A673 (cell line): ENCODE measurements around the gene YJEFN3. TPM values are rescaled to one million over a fixed set of nuclear protein-coding genes. Genes with fewer than 3 reads are reported as not detected.

Experiments used
- BruUV-seq: library from RNA; stranded (reverse); fragments of 400-500 nt; replicated peaks from 2 replicates; lab custom pipeline; 2021; lab: Mats Ljungman, UMichigan
- CTCF ChIA-PET: fragments of 300-600 bp; sonication (Branson Sonifier 250); formaldehyde crosslinking; loops from one replicate; lab custom pipeline; 2022; ENCODE audit warnings: antibody characterized with exemption; lab: Charles Lee
- POLR2A ChIA-PET: fragments of 300-600 bp; sonication (Branson Sonifier 250); formaldehyde crosslinking; loops from one replicate; lab custom pipeline; 2022; ENCODE audit warnings: antibody characterized with exemption; ENCODE audit not compliant: low non-redundant PET; lab: Charles Lee
- DNase-seq: peaks from one replicate; pipeline ENCODE4 v3.0.0-alpha.2; 2015; ENCODE audit warnings: low spot score
- H3K27ac ChIP-seq: fragments of 200-600 bp; sonication (generic); 2 replicates; pipeline ENCODE4 v1.5.1; 2016; ENCODE audit warnings: mixed run types, low read depth, mild to moderate bottlenecking, mixed read lengths, antibody characterized with exemption, low read length; ENCODE audit not compliant: poor library complexity, severe bottlenecking
- H3K27me3 ChIP-seq: fragments of 200-600 bp; sonication (generic); replicated peaks from 2 replicates; pipeline ENCODE4 v1.6.1; 2017; ENCODE audit warnings: mixed run types, low read depth, mild to moderate bottlenecking, mixed read lengths, antibody characterized with exemption, low read length; ENCODE audit not compliant: insufficient read depth, poor library complexity
- H3K36me3 ChIP-seq: fragments of 200-600 bp; sonication (generic); 2 replicates; pipeline ENCODE4 v1.6.1; 2016; ENCODE audit warnings: mixed run types, mild to moderate bottlenecking, mixed read lengths, antibody characterized with exemption, low read length; ENCODE audit not compliant: insufficient read depth, poor library complexity, severe bottlenecking
- H3K4me1 ChIP-seq: fragments of 200-600 bp; sonication (generic); 2 replicates; pipeline ENCODE4 v1.6.1; 2017; ENCODE audit warnings: mixed run types, mild to moderate bottlenecking, mixed read lengths, antibody characterized with exemption, low read length; ENCODE audit not compliant: insufficient read depth, poor library complexity, severe bottlenecking
- H3K4me3 ChIP-seq: fragments of 200-600 bp; sonication (generic); 2 replicates; pipeline ENCODE4 v1.5.1; 2016; ENCODE audit warnings: low read depth, mixed run types, mild to moderate bottlenecking, mixed read lengths, low read length; ENCODE audit not compliant: poor library complexity, severe bottlenecking
- H3K9me3 ChIP-seq: fragments of 200-600 bp; sonication (generic); 2 replicates; pipeline ENCODE4 v1.6.1; 2016; ENCODE audit warnings: mixed run types, low read depth, mild to moderate bottlenecking, mixed read lengths, antibody characterized with exemption, low read length; ENCODE audit not compliant: poor library complexity, severe bottlenecking
- EZH2 ChIP-seq: fragments of 200-600 bp; sonication (generic); IDR thresholded peaks from 2 replicates; pipeline ENCODE4 v1.6.1; 2017; ENCODE audit warnings: borderline replicate concordance, low read depth, mild to moderate bottlenecking, mixed read lengths, antibody characterized with exemption, low read length; ENCODE audit not compliant: poor library complexity, severe bottlenecking
- intact Hi-C: fragments of 100-400 bp; cut with micrococcal nuclease; formaldehyde crosslinking; loops from one replicate; pipeline ENCODE4 v1.10.0; 2022; ENCODE audit not compliant: unreplicated experiment
- total RNA-seq: library from RNA; stranded (reverse); gene quantifications from 2 replicates; pipeline ENCODE4 v1.2.3, GENCODE V29; 2021
- TF ChIP-seq, protein P1 (sequence below): fragments of 300-800, 200-600 bp; sonication (generic); conservative IDR thresholded peaks from 2 replicates; pipeline ENCODE4 v1.5.1; 2017; ENCODE audit warnings: low read depth, mild to moderate bottlenecking, antibody characterized with exemption, low read length, moderate library complexity, mixed read lengths

Gene YJEFN3
- total RNA-seq, 1 experiment from 2014 or later = 8.6 TPM

DNA sequence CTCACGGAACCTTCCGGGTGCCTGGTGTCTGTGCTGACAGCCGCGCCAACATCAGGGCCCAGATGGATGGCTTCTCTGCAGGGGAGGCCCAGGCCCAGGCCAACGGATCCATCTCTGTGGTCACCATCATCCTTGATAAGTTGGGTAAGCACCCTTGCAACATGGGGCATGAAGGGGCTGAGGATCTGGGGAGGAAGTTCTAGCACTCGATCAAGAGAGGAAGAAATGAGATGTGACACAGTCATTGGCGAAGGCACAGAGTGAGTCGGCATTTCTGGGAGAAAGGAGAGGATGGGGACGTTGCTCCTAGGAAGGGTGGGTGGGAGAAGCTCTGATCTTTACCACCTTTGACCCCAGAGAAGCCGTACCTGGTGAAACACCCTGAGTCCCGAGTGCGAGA, 13.8 kb downstream of the YJEFN3 start:
- H3K36me3 ChIP-seq = no peaks in the 10 kb centered on the region
- no peak overlapping the region for H3K27ac ChIP-seq
- ChIA-PET CTCF (no interaction called here), POLR2A (no interaction called here)
- H3K4me3 ChIP-seq = no peak overlapping the region
- intact Hi-C loops = no loop called here
- no peak for DNase-seq
- no peaks in the 10 kb centered on the region for H3K9me3 ChIP-seq
- H3K27me3 ChIP-seq = no peaks in the 10 kb centered on the region
- H3K4me1 ChIP-seq = peaks cover 13% of the 10 kb centered on the region
- BruUV-seq = no TSS peak
- TF ChIP-seq, protein P1, sequence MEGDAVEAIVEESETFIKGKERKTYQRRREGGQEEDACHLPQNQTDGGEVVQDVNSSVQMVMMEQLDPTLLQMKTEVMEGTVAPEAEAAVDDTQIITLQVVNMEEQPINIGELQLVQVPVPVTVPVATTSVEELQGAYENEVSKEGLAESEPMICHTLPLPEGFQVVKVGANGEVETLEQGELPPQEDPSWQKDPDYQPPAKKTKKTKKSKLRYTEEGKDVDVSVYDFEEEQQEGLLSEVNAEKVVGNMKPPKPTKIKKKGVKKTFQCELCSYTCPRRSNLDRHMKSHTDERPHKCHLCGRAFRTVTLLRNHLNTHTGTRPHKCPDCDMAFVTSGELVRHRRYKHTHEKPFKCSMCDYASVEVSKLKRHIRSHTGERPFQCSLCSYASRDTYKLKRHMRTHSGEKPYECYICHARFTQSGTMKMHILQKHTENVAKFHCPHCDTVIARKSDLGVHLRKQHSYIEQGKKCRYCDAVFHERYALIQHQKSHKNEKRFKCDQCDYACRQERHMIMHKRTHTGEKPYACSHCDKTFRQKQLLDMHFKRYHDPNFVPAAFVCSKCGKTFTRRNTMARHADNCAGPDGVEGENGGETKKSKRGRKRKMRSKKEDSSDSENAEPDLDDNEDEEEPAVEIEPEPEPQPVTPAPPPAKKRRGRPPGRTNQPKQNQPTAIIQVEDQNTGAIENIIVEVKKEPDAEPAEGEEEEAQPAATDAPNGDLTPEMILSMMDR = no peak
- no peak for TF ChIP-seq EZH2

GRCh38 chr19:19543101-19543500, 14.4 kb downstream of the YJEFN3 start:
- CTCF ChIA-PET = no interaction called here
- Histone ChIP-seq H3K4me3 (no peak overlapping the region), H3K27ac (no peak overlapping the region), H3K27me3 (no peaks in the 10 kb centered on the region), H3K9me3 (no peaks in the 10 kb centered on the region), H3K4me1 (peaks cover 10% of the 10 kb centered on the region), H3K36me3 (no peaks in the 10 kb centered on the region)
- TF ChIP-seq EZH2 = no peak
- TF ChIP-seq, protein P1 = no peak
- no peak for DNase-seq
- no TSS peak for BruUV-seq
- POLR2A ChIA-PET = no interaction called here
- intact Hi-C loops = no loop called here

DNA sequence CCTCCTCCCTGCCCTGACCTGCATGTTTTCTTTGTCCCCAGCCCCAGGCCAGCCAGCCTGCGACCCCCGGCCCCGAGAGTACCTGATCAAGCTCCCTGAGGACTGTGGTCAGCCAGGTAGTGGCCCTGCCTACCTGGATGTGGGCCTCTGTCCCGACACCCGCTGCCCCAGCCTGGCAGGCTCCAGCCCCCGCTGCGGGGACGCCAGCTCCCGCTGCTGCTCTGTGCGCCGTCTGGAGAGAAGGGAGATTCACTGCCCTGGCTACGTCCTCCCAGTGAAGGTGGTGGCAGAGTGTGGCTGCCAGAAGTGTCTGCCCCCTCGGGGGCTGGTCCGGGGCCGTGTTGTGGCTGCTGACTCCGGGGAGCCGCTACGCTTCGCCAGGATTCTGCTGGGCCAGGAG, 14.9 kb downstream of the YJEFN3 start:
- no peaks in the 10 kb centered on the region for H3K36me3 ChIP-seq
- no peaks in the 10 kb centered on the region for H3K27me3 ChIP-seq
- ChIA-PET CTCF (no interaction called here), POLR2A (no interaction called here)
- no peaks in the 10 kb centered on the region for H3K9me3 ChIP-seq
- DNase-seq = no peak
- intact Hi-C loops = no loop called here
- no peak overlapping the region for H3K4me3 ChIP-seq
- H3K4me1 ChIP-seq = peaks cover 5% of the 10 kb centered on the region
- no peak overlapping the region for H3K27ac ChIP-seq
- no TSS peak for BruUV-seq
- TF ChIP-seq, protein P1 = no peak
- TF ChIP-seq EZH2 = no peak
